Measurements from ENCODE around the gene MTREX.

Gene MTREX

GRCh38 chr5:55450050-55450765 is 142.4 kb downstream of the MTREX start:
- H3K4me3 ChIP-seq (replicated peaks; ENCODE audit: low read depth, low read length): no peak overlapping the region
- no peaks in the 10 kb centered on the region for H3K36me3 ChIP-seq (ENCODE audit: control insufficient read depth, insufficient read depth, low read length)

GRCh38 chr5:55451976-55452375 is 144.2 kb downstream of the MTREX start:
- H3K27me3 ChIP-seq (replicated peaks; ENCODE audit: control insufficient read depth, insufficient read depth, low read length): no peaks in the 10 kb centered on the region
- TF ChIP-seq CTCF (IDR thresholded peaks at IDR 0.05; ENCODE audit: insufficient read depth, low read length, poor library complexity, severe bottlenecking): no peak
- DNase-seq (ENCODE audit: extremely low read depth, insufficient read length): no peak
- no peaks in the 10 kb centered on the region for H3K36me3 ChIP-seq (ENCODE audit: control insufficient read depth, insufficient read depth, low read length)
- no peak overlapping the region for H3K4me3 ChIP-seq (replicated peaks; ENCODE audit: low read depth, low read length)

More at GRCh38 chr5:55450050-55450765, 142.4 kb downstream of the MTREX start:
- no peaks in the 10 kb centered on the region for H3K27me3 ChIP-seq (replicated peaks; ENCODE audit: control insufficient read depth, insufficient read depth, low read length)
- no peak for DNase-seq (ENCODE audit: extremely low read depth, insufficient read length)
- TF ChIP-seq CTCF (IDR thresholded peaks at IDR 0.05; ENCODE audit: insufficient read depth, low read length, poor library complexity, severe bottlenecking): no peak

- DNase-seq (ENCODE audit: extremely low read depth, insufficient read length): no peak
- no peaks in the 10 kb centered on the region for H3K27me3 ChIP-seq (replicated peaks; ENCODE audit: control insufficient read depth, insufficient read depth, low read length)
- H3K36me3 ChIP-seq (ENCODE audit: control insufficient read depth, insufficient read depth, low read length): no peaks in the 10 kb centered on the region
- TF ChIP-seq CTCF (IDR thresholded peaks at IDR 0.05; ENCODE audit: insufficient read depth, low read length, poor library complexity, severe bottlenecking): no peak
- no peak overlapping the region for H3K4me3 ChIP-seq (replicated peaks; ENCODE audit: low read depth, low read length)
These were observed 145.4 kb downstream of the MTREX start for GRCh38 chr5:55453211-55453610.

- H3K36me3 ChIP-seq (ENCODE audit: control insufficient read depth, insufficient read depth, low read length): no peaks in the 10 kb centered on the region
- no peak for TF ChIP-seq CTCF (IDR thresholded peaks at IDR 0.05; ENCODE audit: insufficient read depth, low read length, poor library complexity, severe bottlenecking)
- DNase-seq (ENCODE audit: extremely low read depth, insufficient read length): no peak
- H3K4me3 ChIP-seq (replicated peaks; ENCODE audit: low read depth, low read length): no peak overlapping the region
- no peaks in the 10 kb centered on the region for H3K27me3 ChIP-seq (replicated peaks; ENCODE audit: control insufficient read depth, insufficient read depth, low read length)
These were observed 146.5 kb downstream of the MTREX start for GRCh38 chr5:55454282-55454681.

- no peak for DNase-seq (ENCODE audit: extremely low read depth, insufficient read length)
- Histone ChIP-seq H3K36me3 (ENCODE audit: control insufficient read depth, insufficient read depth, low read length) (no peaks in the 10 kb centered on the region), H3K27me3 (replicated peaks; ENCODE audit: control insufficient read depth, insufficient read depth, low read length) (no peaks in the 10 kb centered on the region), H3K4me3 (replicated peaks; ENCODE audit: low read depth, low read length) (no peak overlapping the region)
- no peak for TF ChIP-seq CTCF (IDR thresholded peaks at IDR 0.05; ENCODE audit: insufficient read depth, low read length, poor library complexity, severe bottlenecking)
These were observed 148.6 kb downstream of the MTREX start for GRCh38 chr5:55456216-55456895.

All from GM06990 (cell line).